IMR-90 (cell line): ENCODE measurements around the gene DNAJC5G.
"Not testable (repeated sequence)": the region's sequence is repeated elsewhere in the genome, so short reads cannot be mapped to it uniquely, and the experiment has no call there.

Experiments used
- CTCF ChIP-seq: conservative IDR thresholded peaks from 2 replicates; pipeline ENCODE4 v1.5.1; 2012; ENCODE audit warnings: mild to moderate bottlenecking, low read depth, low read length, improper control_type of control experiment
- FOS ChIP-seq: fragments of 150-350 bp; IDR thresholded peaks from 2 replicates; pipeline ENCODE4 v1.6.1; 2016; ENCODE audit warnings: low read depth, low read length
- MAFK ChIP-seq: IDR thresholded peaks from 2 replicates; pipeline ENCODE4 v1.6.1; 2012; ENCODE audit warnings: low read depth, low read length, improper control_type of control experiment
- MXI1 ChIP-seq: IDR thresholded peaks from 2 replicates; pipeline ENCODE4 v1.6.1; 2012; ENCODE audit warnings: low read depth, mild to moderate bottlenecking, low read length, moderate library complexity, borderline replicate concordance
- USF2 ChIP-seq: fragments of 150-350 bp; IDR thresholded peaks from 2 replicates; pipeline ENCODE4 v1.6.1; 2017; ENCODE audit warnings: mild to moderate bottlenecking, antibody characterized with exemption, low read length, low read depth

DNA sequence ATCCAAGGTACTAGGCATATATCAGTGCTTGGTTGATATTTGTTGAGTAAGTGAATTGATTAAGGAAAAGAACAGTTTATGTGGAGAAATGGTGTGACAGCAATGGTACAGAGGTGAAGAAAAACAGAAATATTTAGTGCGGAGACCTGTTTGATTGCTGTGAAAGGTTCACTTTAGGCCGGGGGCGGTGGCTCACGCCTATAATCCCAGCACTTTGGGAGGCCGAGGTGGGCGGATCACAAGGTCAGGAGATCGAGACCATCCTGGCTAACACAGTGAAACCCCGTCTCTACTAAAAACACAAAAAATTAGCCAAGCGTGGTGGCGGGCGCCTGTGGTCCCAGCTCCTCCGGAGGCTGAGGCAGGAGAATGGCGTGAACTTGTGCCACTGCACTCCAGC, 6.9 kb upstream of the DNAJC5G start:
- not testable (repeated sequence) for TF ChIP-seq CTCF, USF2, MXI1, FOS, MAFK
